ENCODE measurements around the gene DGKB.
"Not testable (repeated sequence)": the region's sequence is repeated elsewhere in the genome, so short reads cannot be mapped to it uniquely, and the experiment has no call there.

Gene DGKB

GRCh38 chr7:14570750-14571607 is 331.6 kb downstream of the DGKB start:
- no peak for DNase-seq

DNA sequence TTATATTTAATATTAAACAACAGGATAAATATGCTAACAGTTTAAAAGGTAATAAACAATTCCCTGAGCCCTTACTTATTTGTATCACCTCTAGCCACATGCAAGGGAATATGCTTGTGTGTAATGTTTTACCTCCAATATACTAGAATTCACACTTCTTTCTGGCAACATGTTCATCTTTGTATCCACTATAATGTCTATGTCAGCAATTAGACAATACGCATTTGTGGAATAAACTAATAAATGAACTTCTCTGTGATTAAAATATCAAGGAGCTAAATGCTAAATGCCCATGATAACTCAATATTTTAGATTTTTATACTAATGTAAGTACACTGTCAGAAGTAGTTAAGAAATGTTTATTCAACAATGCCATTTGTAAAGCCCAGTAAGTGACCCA is 350.5 kb downstream of the DGKB start:
- no peak for DNase-seq

- DNase-seq, result no peak
These were observed 351.2 kb downstream of the DGKB start for GRCh38 chr7:14551310-14551709.

GRCh38 chr7:14542624-14543023 is 359.9 kb downstream of the DGKB start:
- no peak for DNase-seq

DNA sequence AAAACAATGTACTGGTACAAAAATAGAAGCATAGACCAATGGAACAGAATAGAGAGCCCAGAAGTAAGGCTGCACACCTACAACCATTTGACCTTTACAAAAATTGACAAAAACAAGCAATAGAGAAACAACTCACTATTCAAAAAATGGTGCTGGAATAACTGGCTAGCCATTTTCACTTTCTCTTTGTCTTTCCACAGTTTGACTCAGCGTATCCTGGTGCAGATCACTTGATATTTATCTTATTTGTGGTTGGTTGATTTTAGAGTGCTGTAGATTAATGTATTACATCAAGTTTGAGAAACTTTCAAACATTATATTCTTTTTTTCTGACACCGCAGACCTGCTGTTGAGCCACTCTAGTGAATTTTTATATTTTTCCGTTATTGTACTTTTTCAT is 381.4 kb downstream of the DGKB start:
- no peak for DNase-seq

DNA sequence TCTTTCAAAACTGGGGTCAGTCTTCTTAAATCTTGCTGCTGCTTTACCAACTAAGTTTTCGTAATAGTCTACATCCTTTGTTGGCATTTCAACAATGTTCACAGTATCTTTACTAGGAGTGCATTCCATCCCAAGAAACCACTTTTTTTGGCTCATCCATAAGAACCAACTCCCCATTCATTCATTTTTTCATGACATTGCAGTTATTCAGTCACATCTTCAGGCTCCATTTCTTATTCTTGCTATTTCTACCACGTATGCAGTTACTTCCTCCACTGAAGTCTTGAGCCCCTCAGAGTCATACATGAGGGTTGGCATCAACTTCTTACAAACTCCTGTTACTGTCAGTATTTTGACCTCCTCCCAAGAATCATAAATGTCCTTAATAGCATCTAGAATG is 392.3 kb downstream of the DGKB start:
- no peak for DNase-seq

GRCh38 chr7:14507617-14508016 is 394.9 kb downstream of the DGKB start:
- peak; percentile 28 for DNase-seq

DNA sequence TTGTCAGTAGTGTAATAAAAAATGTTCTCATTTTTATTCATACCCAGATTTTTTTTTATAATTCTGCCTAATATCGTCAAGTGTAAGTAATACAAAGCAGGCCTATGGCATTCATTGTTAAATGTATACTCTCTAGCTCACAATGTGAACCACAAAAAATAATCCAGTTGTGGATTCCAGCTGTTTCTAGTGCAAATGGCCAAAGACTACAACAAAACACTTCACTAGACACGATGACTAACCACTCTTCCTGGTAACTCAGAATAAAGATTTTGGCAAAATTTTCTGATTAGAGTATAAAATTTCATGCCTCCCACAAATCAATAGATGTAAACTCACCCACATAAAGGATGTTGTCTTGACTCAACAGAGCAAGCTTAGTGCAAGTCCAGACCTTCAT is 396.6 kb downstream of the DGKB start:
- no peak for DNase-seq

GRCh38 chr7:14504134-14504533 is 398.4 kb downstream of the DGKB start:
- DNase-seq, result no peak

GRCh38 chr7:14503623-14504022 is 398.9 kb downstream of the DGKB start:
- no peak for DNase-seq

DNA sequence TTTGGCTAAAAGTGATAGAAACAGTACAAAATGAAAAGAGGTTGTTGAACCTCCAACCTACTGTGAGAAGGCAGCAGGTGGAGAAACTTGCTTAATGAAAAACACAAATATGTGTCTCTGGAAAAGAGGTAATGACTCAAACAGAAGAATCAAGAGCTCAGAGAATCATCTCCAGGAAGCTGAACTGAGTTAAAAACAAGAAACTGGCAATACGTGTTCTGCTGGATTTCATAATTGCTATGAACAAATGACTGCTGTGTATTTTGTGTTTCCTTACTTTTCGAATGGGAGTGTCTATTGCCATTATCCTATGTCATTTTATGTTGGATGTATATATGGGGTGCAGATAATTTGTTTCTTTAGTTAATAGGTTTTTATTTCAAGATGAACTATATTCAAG is 401.1 kb downstream of the DGKB start:
- no peak for DNase-seq

DNA sequence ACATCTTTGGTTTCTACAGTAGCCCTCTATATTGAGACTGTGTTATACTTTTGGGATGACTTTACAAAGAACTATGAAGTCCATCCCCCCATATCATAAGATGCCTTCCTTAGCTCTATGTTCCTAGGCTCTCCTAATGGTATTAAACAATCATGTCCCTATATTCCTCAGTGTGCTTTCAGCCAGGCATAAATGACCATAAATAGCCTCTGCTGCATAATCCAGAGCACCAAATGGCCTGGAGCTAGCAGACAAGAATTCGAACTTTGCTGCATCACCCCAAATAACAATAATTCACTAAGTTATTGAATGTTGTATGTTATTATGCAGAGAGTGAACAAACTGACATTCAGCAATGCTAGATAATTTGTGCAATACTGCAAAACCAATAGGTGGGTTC is 405.2 kb downstream of the DGKB start:
- no peak for DNase-seq

GRCh38 chr7:14495633-14496032 is 406.9 kb downstream of the DGKB start:
- no peak for DNase-seq

DNA sequence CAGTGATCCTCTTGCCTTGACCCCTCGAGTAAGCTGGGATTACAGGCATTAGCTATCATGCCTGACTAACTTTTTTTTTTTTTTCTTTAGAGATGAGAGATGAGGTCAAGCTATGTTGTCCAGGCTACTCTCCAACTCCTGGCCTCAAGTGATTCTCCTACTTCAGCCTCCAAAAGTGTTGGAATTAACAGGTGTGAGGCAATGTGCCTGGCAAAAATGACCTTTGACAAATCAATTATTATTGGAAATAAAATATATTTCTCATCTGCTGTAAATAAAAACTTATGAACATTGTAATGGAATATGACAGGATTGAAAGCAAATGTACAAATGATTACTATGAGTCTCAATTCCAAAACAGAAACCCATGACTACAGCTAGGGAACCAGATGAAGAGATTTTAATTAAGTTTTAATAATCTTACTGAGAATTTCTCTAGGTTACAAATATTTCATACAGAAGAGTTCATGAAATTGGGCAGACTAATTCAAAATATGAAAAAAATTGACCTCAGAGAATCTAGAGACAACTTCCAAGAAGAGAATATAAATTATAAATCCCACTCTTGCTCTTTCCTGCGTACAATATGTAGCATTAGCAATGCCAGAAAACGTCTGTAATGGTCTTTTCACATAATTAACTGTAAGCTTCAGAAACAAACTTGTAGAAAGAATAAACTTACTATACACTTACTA is 414.7 kb downstream of the DGKB start:
- no peak for DNase-seq

DNA sequence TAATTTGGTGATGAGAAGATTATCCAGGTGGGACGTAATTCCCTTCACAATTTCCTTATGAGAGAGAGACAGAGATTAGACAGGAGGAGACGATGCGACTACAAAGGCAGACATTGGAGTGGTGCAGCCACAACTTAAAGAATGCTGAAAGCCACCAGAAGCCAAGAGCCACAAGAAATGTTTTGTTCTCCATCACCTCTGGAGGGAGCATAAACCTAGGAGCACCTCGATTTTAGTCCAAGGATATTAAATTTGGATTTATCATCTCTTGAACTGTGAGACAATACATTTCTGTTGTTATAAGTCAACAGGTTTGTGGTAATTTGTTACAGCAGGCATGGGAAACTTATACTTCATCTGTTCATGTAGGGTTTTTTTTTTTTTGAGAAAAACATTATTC is 418.9 kb downstream of the DGKB start:
- DNase-seq, result no peak

- DNase-seq, result no peak
These were observed 422.3 kb downstream of the DGKB start for GRCh38 chr7:14480281-14480680.

- DNase-seq, result no peak
These were observed 423.6 kb downstream of the DGKB start for GRCh38 chr7:14478834-14479510.

DNA sequence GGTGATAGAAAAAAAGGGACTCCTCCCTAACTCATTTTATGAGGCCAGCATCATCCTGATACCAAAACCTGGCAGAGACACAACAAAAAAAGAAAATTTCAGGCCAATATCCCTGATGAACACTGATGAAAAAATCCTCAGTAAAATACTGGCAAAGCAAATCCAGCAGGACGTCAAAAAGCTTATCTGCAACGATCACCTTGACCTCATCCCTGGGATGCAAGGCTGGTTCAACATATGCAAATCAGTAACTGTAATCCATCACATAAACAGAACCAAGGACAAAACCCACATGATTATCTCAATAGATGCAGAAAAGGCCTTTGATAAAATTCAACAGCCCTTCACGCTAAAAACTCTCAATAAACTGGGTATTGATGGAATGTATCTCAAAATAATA is 440.8 kb downstream of the DGKB start:
- not testable (repeated sequence) for DNase-seq

DNA sequence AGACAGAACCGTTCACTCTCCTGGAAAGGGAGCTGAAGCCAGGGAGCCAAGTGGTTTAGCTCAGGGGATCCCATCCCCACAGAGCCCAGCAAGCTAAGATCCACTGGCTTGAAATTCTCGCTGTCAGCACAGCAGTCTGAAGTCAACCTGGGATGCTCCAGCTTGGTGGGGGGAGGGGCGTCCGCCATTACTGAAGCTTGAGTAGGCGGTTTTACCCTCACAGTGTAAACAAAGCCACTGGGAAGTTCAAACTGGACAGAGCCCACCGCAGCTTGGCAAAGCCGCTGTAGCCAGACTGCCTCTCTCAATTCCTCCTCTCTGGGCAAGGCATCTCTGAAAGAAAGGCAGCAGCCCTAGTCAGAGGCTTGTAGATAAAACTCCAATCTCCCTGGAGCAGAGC is 443.7 kb downstream of the DGKB start:
- not testable (repeated sequence) for DNase-seq

GRCh38 chr7:14457568-14458453 is 444.7 kb downstream of the DGKB start:
- DNase-seq, result peak; percentile 58

GRCh38 chr7:14449291-14449690 is 453.3 kb downstream of the DGKB start:
- DNase-seq, result no peak

DNA sequence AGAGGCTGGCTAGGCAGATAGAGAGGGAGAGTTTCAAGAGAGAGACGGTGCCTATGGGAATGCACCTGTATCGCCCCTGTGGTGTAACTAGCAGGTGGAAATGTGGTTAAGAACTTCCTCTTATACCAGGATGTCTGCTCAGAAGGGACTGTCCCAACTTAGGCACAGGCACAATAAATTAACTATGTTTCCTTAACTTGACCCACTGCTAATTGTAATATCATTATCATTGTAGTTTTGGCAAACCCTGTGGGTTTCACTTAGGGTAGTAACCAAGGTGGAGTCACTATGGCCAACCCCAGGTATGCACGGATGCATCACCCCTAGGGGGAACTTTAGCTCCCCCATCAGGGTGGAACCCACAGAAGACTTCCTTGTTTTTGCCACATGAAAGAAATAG is 455.7 kb downstream of the DGKB start:
- no peak for DNase-seq

GRCh38 chr7:14446219-14446618 is 456.3 kb downstream of the DGKB start:
- no peak for DNase-seq
